ENCODE data around the gene NUAK2. TPM values are rescaled to one million over a fixed set of nuclear protein-coding genes. Genes with fewer than 3 reads are reported as not detected.

NUAK2 gene
- total and polyA plus RNA-seq, 2 donors (not counting 3 experiments of a cell fraction or from before 2014, with no cell fraction given): 1.8 to 2.5 TPM

DNA sequence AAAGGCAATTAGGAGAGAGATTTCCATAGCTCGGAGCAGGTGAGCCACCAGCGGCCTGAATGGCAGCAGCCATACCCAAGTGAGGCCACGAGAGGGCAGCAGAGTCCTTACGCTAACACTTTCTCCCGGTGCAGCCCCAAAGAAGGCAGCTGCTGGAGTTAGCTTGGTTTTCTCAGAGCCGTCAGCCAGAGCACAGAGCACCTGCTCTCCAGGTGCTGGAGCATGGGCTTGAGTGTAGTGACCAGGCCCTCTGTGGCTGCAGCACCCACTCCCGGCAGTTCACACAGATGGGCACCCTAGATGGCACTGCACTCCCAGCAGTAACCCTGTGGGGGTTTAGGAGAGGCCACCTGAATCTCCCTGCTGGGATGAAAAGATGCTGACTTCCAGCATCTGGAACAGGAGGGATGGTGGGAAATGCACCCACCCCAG is 48.0 kb downstream of the NUAK2 start:
- DNase-seq (ENCODE audit: low read depth, low spot score) (peak; percentile 69), FAIRE-seq (peak; percentile 93)
- H3K4me3 ChIP-seq (replicated peaks in 1 of 3; ENCODE audit: insufficient read depth in 1 of 3, low read depth in 1 of 3, low read length in 3 of 3): no peak overlapping the region
- TF ChIP-seq POLR2AphosphoS5 (IDR thresholded peaks at IDR 0.05; ENCODE audit: insufficient read depth, low read depth, low read length) (no peak), FOS (IDR thresholded peaks at IDR 0.05; ENCODE audit: borderline replicate concordance, insufficient read depth, low read length) (no peak), GATA2 (IDR thresholded peaks at IDR 0.05; ENCODE audit: insufficient read depth, insufficient read length, low read depth, low read length) (no peak)
- TF ChIP-seq, protein P1, sequence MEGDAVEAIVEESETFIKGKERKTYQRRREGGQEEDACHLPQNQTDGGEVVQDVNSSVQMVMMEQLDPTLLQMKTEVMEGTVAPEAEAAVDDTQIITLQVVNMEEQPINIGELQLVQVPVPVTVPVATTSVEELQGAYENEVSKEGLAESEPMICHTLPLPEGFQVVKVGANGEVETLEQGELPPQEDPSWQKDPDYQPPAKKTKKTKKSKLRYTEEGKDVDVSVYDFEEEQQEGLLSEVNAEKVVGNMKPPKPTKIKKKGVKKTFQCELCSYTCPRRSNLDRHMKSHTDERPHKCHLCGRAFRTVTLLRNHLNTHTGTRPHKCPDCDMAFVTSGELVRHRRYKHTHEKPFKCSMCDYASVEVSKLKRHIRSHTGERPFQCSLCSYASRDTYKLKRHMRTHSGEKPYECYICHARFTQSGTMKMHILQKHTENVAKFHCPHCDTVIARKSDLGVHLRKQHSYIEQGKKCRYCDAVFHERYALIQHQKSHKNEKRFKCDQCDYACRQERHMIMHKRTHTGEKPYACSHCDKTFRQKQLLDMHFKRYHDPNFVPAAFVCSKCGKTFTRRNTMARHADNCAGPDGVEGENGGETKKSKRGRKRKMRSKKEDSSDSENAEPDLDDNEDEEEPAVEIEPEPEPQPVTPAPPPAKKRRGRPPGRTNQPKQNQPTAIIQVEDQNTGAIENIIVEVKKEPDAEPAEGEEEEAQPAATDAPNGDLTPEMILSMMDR (IDR thresholded peaks at IDR 0.05; ENCODE audit: extremely low read depth in 1 of 2, insufficient read depth in 1 of 2, low read depth in 1 of 2, low read length in 2 of 2): peak; percentile 97 to 98
- H2AFZ ChIP-seq (ENCODE audit: low read depth, low read length): no peak overlapping the region
- dilution Hi-C loops (cut with MboI; ENCODE audit: extremely low pct_ligation_motif_present, low sequenced_read_pairs) (no loop called here), intact Hi-C loops (cut with micrococcal nuclease) (loop anchor here (1.0 kb wide), 3 partner anchors 48 to 212 kb away; partner anchors contain the start of gene NUAK2)
- H3K9me1 ChIP-seq (replicated peaks; ENCODE audit: control insufficient read depth, extremely low read depth, insufficient read depth, low read length): no peaks in the 10 kb centered on the region
- no peaks in the 10 kb centered on the region for H3K9me3 ChIP-seq (replicated peaks; ENCODE audit: control insufficient read depth, insufficient read depth, low read length)
- CTCF ChIA-PET: interaction anchor here (0.6 to 17.5 kb wide), 35 partner anchors 9 to 284 kb away, joined by 3 to 1536 read pairs (median 8); partner anchors contain the start of genes NUAK2 and TMCC2
- H3K9ac ChIP-seq (replicated peaks; ENCODE audit: extremely low read depth, insufficient read depth, low read length): no peak overlapping the region
- H3K79me2 ChIP-seq (ENCODE audit: control insufficient read depth, insufficient read depth, low read length): no peaks in the 10 kb centered on the region
- no TSS peak for BruUV-seq (replicated peaks)
- no peak overlapping the region for H3K4me2 ChIP-seq (ENCODE audit: insufficient read depth, low read length)
- peaks cover 18% of the 10 kb centered on the region for H3K4me1 ChIP-seq (ENCODE audit: control insufficient read depth, extremely low read depth, insufficient read depth, low read length)
- POLR2A ChIA-PET: interaction anchor here (0.6 to 1.3 kb wide), 4 partner anchors 11 to 51 kb away, joined by 3 to 7 read pairs (median 4); no protein-coding TSS in a partner anchor
- no peaks in the 10 kb centered on the region for H3K27me3 ChIP-seq (ENCODE audit: control insufficient read depth in 2 of 2, insufficient read depth in 2 of 2, low read length in 2 of 2)
- H3K36me3 ChIP-seq (ENCODE audit: control insufficient read depth in 2 of 2, extremely low read depth in 1 of 2, insufficient read depth in 2 of 2, low read length in 2 of 2): no peaks in the 10 kb centered on the region
- no peaks in the 10 kb centered on the region for H4K20me1 ChIP-seq (replicated peaks; ENCODE audit: control insufficient read depth, extremely low read depth, insufficient read depth, low read length)
- H3K27ac ChIP-seq (ENCODE audit: insufficient read depth, low read depth, low read length): no peak overlapping the region

DNA sequence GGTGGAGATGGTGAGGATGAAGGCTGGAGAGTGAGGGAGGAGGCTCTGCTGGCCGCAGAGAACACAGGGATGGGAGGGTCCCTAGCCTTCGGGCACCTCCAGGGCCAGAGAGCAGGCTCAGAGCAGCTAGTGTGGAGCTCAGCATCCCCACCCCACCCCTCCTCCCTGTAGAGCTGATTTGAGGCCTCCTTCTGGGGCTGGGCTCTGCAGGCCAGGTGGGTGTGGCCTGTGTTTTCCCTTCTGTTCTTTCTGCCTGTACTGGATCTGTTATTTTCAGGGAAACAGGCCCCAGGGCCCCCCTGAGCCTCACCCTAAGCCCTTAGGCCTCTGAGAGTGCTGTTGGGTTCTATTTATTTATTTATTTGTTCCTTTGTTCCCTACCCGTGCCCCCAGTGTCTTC is 49.0 kb downstream of the NUAK2 start:
- H3K4me3 ChIP-seq (replicated peaks in 1 of 3; ENCODE audit: insufficient read depth in 1 of 3, low read depth in 1 of 3, low read length in 3 of 3): no peak overlapping the region
- DNase-seq (ENCODE audit: low read depth, low spot score) (no peak), FAIRE-seq (no peak)
- no peak overlapping the region for H3K9ac ChIP-seq (replicated peaks; ENCODE audit: extremely low read depth, insufficient read depth, low read length)
- dilution Hi-C loops (cut with MboI; ENCODE audit: extremely low pct_ligation_motif_present, low sequenced_read_pairs): no loop called here
- no peaks in the 10 kb centered on the region for H3K36me3 ChIP-seq (ENCODE audit: control insufficient read depth in 2 of 2, extremely low read depth in 1 of 2, insufficient read depth in 2 of 2, low read length in 2 of 2)
- H3K27ac ChIP-seq (ENCODE audit: insufficient read depth, low read depth, low read length): no peak overlapping the region
- H3K9me1 ChIP-seq (replicated peaks; ENCODE audit: control insufficient read depth, extremely low read depth, insufficient read depth, low read length): no peaks in the 10 kb centered on the region
- BruUV-seq (replicated peaks): no TSS peak
- no peak overlapping the region for H2AFZ ChIP-seq (ENCODE audit: low read depth, low read length)
- H3K4me2 ChIP-seq (ENCODE audit: insufficient read depth, low read length): no peak overlapping the region
- TF ChIP-seq POLR2AphosphoS5 (IDR thresholded peaks at IDR 0.05; ENCODE audit: insufficient read depth, low read depth, low read length): no peak
- TF ChIP-seq, protein P1 (IDR thresholded peaks at IDR 0.05; ENCODE audit: extremely low read depth in 1 of 2, insufficient read depth in 1 of 2, low read depth in 1 of 2, low read length in 2 of 2): no peak
- no peak for TF ChIP-seq MYC (IDR thresholded peaks at IDR 0.05; ENCODE audit: low read depth, low read length)
- TF ChIP-seq GATA2 (IDR thresholded peaks at IDR 0.05; ENCODE audit: insufficient read depth, insufficient read length, low read depth, low read length): no peak
- no peak for TF ChIP-seq MAX (IDR thresholded peaks at IDR 0.05; ENCODE audit: insufficient read depth, insufficient read length)
- no peak for TF ChIP-seq POLR2A (IDR thresholded peaks at IDR 0.05; ENCODE audit: low read depth, low read length)
- no peak for TF ChIP-seq EZH2 (IDR thresholded peaks at IDR 0.05; ENCODE audit: borderline replicate concordance, low read depth, low read length, severe bottlenecking)
- TF ChIP-seq FOS (IDR thresholded peaks at IDR 0.05; ENCODE audit: borderline replicate concordance, insufficient read depth, low read length): no peak
- TF ChIP-seq JUN (IDR thresholded peaks at IDR 0.05; ENCODE audit: borderline replicate concordance, insufficient read depth, insufficient read length, low read depth): no peak
- H3K9me3 ChIP-seq (replicated peaks; ENCODE audit: control insufficient read depth, insufficient read depth, low read length): no peaks in the 10 kb centered on the region
- POLR2A ChIA-PET: no interaction called here
- peaks cover 21% of the 10 kb centered on the region for H3K4me1 ChIP-seq (ENCODE audit: control insufficient read depth, extremely low read depth, insufficient read depth, low read length)
- no peaks in the 10 kb centered on the region for H3K79me2 ChIP-seq (ENCODE audit: control insufficient read depth, insufficient read depth, low read length)
- H4K20me1 ChIP-seq (replicated peaks; ENCODE audit: control insufficient read depth, extremely low read depth, insufficient read depth, low read length): no peaks in the 10 kb centered on the region
- intact Hi-C loops (cut with micrococcal nuclease): no loop called here
- CTCF ChIA-PET: interaction anchor here (0.6 to 17.5 kb wide), 13 partner anchors 10 to 283 kb away, joined by 3 to 1536 read pairs (median 8); partner anchors contain the start of gene NUAK2
- H3K27me3 ChIP-seq (ENCODE audit: control insufficient read depth in 2 of 2, insufficient read depth in 2 of 2, low read length in 2 of 2): no peaks in the 10 kb centered on the region
